ENCODE results near the gene DGKZ.

DNA sequence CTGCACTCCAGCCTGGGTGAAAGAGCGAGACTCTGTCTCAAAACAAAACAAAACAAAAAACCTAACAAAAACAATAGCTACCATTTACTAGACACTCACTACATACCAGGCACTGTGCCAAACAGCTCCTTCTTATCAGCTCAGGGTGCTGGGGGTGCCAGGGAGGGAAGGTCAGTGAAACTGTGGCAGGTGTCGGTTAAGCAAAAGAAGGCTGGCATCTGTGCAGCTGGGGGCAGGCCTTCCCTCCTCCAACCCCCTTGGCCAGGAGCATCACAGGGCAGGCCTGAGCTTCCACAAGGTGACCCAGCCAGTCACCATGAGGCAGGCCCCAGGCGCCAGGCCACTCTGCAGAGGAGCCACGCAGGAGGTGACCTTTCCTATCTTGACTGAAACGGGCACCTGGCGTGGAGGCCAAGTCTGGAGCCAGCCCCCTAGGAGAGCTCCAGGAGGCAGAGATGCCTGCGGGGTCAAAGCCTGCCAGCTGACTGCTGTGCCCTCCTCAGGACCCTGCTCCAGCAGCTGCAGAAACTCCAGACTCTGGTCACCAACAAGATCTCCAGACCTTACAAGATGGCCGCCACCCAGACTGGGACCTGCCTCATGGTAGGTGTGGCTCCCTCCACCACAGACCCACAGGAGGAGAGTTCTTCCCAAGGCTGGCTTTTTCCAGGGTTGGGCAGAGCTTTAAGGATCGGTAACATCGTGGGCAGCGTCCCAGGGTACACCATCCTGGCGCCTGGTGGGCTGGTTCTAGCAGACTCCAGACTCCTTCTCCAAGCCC is 31.3 kb upstream of the DGKZ start:
- TF ChIP-seq HDGF (IDR thresholded peaks at IDR 0.05; ENCODE audit: borderline replicate concordance) (no peak), TARDBP (IDR thresholded peaks at IDR 0.05) (no peak), FOXM1 (IDR thresholded peaks at IDR 0.05; ENCODE audit: borderline replicate concordance) (no peak), BHLHE40 (IDR thresholded peaks at IDR 0.05; ENCODE audit: borderline replicate concordance) (no peak), SP1 (IDR thresholded peaks at IDR 0.05) (no peak), CTBP1 (IDR thresholded peaks at IDR 0.05; ENCODE audit: borderline replicate concordance) (no peak), L3MBTL2 (conservative IDR thresholded peaks at IDR 0.05) (no peak), ARNT (IDR thresholded peaks at IDR 0.05) (no peak)
- TF ChIP-seq, protein P1, sequence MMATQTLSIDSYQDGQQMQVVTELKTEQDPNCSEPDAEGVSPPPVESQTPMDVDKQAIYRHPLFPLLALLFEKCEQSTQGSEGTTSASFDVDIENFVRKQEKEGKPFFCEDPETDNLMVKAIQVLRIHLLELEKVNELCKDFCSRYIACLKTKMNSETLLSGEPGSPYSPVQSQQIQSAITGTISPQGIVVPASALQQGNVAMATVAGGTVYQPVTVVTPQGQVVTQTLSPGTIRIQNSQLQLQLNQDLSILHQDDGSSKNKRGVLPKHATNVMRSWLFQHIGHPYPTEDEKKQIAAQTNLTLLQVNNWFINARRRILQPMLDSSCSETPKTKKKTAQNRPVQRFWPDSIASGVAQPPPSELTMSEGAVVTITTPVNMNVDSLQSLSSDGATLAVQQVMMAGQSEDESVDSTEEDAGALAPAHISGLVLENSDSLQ (IDR thresholded peaks at IDR 0.05) = no peak

Data from HEK293T (cell line).